ENCODE data around the gene EEF1G. TPM values are rescaled to one million over a fixed set of nuclear protein-coding genes. Genes with fewer than 3 reads are reported as not detected.

EEF1G gene
- total RNA-seq, 1 experiment from 2014 or later: 1,855 TPM

DNA sequence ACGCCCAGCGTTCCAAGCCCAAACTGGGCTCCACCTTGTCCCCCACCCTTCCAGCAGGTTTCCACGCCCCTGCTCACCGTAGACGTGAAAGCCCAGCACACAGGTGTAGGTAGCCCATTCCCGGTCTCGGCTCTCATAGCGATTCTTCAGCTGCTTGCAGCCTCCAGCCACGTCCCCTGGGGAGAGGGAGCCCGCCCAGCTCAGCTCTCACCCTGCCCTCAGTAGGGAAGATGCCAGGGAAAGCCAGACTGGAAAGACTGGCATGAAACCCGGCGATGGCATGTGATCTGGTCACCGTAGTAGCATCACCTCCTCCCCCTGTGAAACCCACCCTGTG is 29.3 kb upstream of the EEF1G start:
- Mint-ChIP-seq H3K36me3 (ENCODE audit: insufficient read depth, unreplicated experiment) (peaks cover 70% of the 10 kb centered on the region), H3K27ac (ENCODE audit: low read depth, unreplicated experiment) (no peak overlapping the region), H3K4me1 (ENCODE audit: insufficient read depth, unreplicated experiment) (peaks cover 37% of the 10 kb centered on the region), H3K9me3 (ENCODE audit: unreplicated experiment) (no peaks in the 10 kb centered on the region), H3K27me3 (ENCODE audit: insufficient read depth, unreplicated experiment) (no peaks in the 10 kb centered on the region), H3K4me3 (ENCODE audit: unreplicated experiment) (peak overlapping the region; percentile 28)
- CTCF ChIA-PET: interaction anchor here (0.6 to 2.1 kb wide), 5 partner anchors 10 to 1748 kb away, joined by 3 to 7 read pairs (median 3); partner anchors contain the start of genes LBHD1 and ROM1
- BruUV-seq (replicated peaks): no TSS peak
- DNase-seq (ENCODE audit: unreplicated experiment): no peak
- POLR2A ChIA-PET: interaction anchor here (0.6 to 5.2 kb wide), 2 partner anchors 12 to 37 kb away, joined by 4 to 152 read pairs; partner anchors contain the start of gene TUT1
- intact Hi-C loops (cut with micrococcal nuclease): no loop called here
- TF ChIP-seq, protein P1, sequence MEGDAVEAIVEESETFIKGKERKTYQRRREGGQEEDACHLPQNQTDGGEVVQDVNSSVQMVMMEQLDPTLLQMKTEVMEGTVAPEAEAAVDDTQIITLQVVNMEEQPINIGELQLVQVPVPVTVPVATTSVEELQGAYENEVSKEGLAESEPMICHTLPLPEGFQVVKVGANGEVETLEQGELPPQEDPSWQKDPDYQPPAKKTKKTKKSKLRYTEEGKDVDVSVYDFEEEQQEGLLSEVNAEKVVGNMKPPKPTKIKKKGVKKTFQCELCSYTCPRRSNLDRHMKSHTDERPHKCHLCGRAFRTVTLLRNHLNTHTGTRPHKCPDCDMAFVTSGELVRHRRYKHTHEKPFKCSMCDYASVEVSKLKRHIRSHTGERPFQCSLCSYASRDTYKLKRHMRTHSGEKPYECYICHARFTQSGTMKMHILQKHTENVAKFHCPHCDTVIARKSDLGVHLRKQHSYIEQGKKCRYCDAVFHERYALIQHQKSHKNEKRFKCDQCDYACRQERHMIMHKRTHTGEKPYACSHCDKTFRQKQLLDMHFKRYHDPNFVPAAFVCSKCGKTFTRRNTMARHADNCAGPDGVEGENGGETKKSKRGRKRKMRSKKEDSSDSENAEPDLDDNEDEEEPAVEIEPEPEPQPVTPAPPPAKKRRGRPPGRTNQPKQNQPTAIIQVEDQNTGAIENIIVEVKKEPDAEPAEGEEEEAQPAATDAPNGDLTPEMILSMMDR (IDR thresholded peaks at IDR 0.05; ENCODE audit: unreplicated experiment): no peak

DNA sequence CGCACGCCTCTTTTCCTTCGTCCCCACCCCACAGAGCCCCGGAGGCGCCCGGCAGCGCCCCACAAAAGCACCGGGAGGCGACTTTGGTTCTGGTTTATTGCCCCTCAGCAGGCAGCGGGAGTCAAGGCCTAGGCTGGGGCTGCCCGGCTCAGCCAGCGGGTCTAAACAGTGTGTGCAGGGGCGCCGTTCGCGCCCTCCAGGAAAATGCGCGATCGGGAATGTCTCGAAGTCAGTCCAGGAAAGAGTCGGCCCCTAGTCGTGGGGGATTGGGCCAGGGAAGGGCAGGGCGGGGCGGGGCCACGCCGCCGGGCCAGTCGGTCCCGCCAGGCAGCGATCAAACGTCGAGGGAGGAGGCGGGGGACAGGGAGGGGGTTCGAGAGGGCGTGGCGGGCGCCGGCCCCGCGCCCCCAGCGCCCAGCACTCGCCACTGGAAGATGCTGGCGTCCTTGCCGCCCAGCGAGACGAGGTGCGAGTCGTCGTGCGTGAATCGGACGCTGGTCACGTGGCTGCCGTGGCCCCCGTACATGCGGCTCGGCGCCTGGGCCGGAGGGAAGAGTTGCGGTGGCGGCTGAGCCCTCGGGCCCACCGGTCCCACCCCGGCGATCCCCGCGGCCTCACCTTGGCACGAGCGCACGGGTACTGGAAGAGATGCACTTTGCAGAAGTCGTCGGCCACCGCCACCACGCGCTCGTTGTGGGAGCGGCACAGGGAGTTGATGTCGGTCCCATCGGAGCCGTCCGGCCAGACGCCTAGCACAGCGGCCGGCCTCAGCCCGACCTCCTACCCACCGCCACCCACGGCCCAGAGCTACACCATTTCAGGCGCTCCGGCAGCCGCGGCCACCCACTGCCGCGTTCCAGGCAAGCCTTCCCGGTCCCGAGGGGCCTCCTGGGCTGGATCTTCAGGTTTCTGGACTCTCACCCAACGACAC is 28.7 kb upstream of the EEF1G start:
- BruUV-seq (replicated peaks): no TSS peak
- intact Hi-C loops (cut with micrococcal nuclease): no loop called here
- Mint-ChIP-seq H3K27me3 (ENCODE audit: insufficient read depth, unreplicated experiment) (no peaks in the 10 kb centered on the region), H3K27ac (ENCODE audit: low read depth, unreplicated experiment) (peak overlapping the region; percentile 96), H3K36me3 (ENCODE audit: insufficient read depth, unreplicated experiment) (peaks cover 70% of the 10 kb centered on the region), H3K9me3 (ENCODE audit: unreplicated experiment) (no peaks in the 10 kb centered on the region), H3K4me1 (ENCODE audit: insufficient read depth, unreplicated experiment) (peaks cover 38% of the 10 kb centered on the region), H3K4me3 (ENCODE audit: unreplicated experiment) (peak overlapping the region; percentile 86)
- DNase-seq (ENCODE audit: unreplicated experiment): no peak
- TF ChIP-seq, protein P1 (IDR thresholded peaks at IDR 0.05; ENCODE audit: unreplicated experiment): no peak
- ChIA-PET CTCF (interaction anchor here (0.6 to 2.1 kb wide), 5 partner anchors 9 to 1752 kb away, joined by 3 to 7 read pairs (median 4); partner anchors contain the start of gene ROM1), POLR2A (interaction anchor here (0.6 to 5.2 kb wide), 22 partner anchors 9 to 1576 kb away, joined by 3 to 152 read pairs (median 7); partner anchors contain the start of genes AHNAK, B3GAT3, C11orf98 and CSKMT)

DNA sequence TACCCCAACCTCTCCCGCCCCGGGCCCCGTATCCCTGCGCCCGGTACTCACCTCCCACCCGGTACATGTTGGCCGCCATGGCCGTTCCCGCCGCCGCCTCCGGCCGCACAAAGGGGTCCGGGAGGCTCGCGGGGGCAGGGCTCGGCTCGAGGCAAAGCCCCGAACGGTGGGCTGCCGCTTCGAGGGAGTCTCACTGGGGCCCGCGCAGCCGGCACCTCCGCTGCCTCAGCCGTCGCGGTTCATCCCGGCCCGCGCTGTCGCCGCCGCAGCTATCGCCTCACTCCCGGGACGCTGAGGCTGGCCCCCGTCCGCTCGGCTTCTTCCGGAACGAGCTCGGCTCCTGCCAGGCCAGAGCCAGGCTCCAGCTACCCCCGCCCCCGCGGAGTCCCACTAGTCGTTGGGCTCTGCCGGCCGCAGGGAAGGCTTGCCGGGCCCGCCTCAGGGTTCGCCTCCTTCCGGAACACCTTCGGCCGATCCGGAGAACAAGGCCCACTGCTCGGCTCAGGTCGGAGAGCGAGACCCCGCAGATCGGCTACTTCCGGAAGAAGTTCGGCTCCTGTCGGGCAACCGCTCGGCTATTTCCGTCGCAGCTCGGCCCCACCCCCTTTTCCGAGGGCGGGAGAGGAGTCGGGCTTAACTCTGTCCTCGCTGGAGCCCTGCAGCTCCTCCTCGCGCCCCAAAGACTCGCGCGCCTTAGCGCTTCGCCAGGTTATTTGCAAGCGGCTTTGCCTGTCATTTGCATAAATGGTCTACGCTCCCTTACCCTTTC is 27.9 kb upstream of the EEF1G start, which contains the start of gene MTA2:
Gene MTA2 (minus strand): TSS at position 494 of the 769 bp plus-strand sequence. CDS start 415 bp downstream, at position 79.
- ChIA-PET POLR2A (interaction anchor here (0.6 to 5.2 kb wide), 26 partner anchors 10 to 1577 kb away, joined by 3 to 152 read pairs (median 7); partner anchors contain the start of genes AHNAK, B3GAT3, C11orf98 and CSKMT), CTCF (interaction anchor here (0.6 to 0.8 kb wide), 3 partner anchors 10 to 1753 kb away, joined by 3 to 4 read pairs (median 4); no protein-coding TSS in a partner anchor)
- intact Hi-C loops (cut with micrococcal nuclease): no loop called here
- H3K27ac Mint-ChIP-seq (ENCODE audit: low read depth, unreplicated experiment): peak within 1 kb of the TSS; percentile 96
- DNase-seq (ENCODE audit: unreplicated experiment): peak; percentile 98
- peak within 1 kb of the TSS; percentile 86 for H3K4me3 Mint-ChIP-seq (ENCODE audit: unreplicated experiment)
- H3K36me3 Mint-ChIP-seq (ENCODE audit: insufficient read depth, unreplicated experiment): peaks cover 70% of the 10 kb centered on the region
- H3K27me3 Mint-ChIP-seq (ENCODE audit: insufficient read depth, unreplicated experiment): no peaks in the 10 kb centered on the region
- TF ChIP-seq, protein P1 (IDR thresholded peaks at IDR 0.05; ENCODE audit: unreplicated experiment): no peak
- peaks cover 38% of the 10 kb centered on the region for H3K4me1 Mint-ChIP-seq (ENCODE audit: insufficient read depth, unreplicated experiment)
- no TSS peak for BruUV-seq (replicated peaks)
- H3K9me3 Mint-ChIP-seq (ENCODE audit: unreplicated experiment): no peaks in the 10 kb centered on the region
